Natural killer cell (primary cell): ENCODE results near the gene PLEKHG4B. TPM values are rescaled to one million over a fixed set of nuclear protein-coding genes. Genes with fewer than 3 reads are reported as not detected.
"Not testable (repeated sequence)": the region's sequence is repeated elsewhere in the genome, so short reads cannot be mapped to it uniquely, and the experiment has no call there.

Experiments
- ATAC-seq, 3 donors: fragments of 150-1000 bp in 2 of 3; fragments of 200-7000 bp in 1 of 3; cut with Tn5 transposase; 1 replicate in 1 of 3; 2 replicates in 2 of 3; pipeline ENCODE4 v1.10.0; 2021; ENCODE audit warnings: mild to moderate bottlenecking in 2 of 3, moderate library complexity in 2 of 3
- DNase-seq, 2 donors: peaks; one replicate each; pipeline versions ENCODE4 v3.0.0 to v3.0.0-alpha.2; 2013 to 2021; ENCODE audit warnings: mixed read lengths in 1 of 2
- H3K27ac ChIP-seq: one replicate; pipeline ENCODE4 v1.5.1; 2013; ENCODE audit warnings: mild to moderate bottlenecking, low read length
- H3K27me3 ChIP-seq: one replicate; pipeline ENCODE4 v1.6.1; 2013; ENCODE audit warnings: low read length; ENCODE audit not compliant: control insufficient read depth, insufficient read depth
- H3K36me3 ChIP-seq: one replicate; pipeline ENCODE4 v1.6.1; 2013; ENCODE audit warnings: low read length; ENCODE audit not compliant: control insufficient read depth, insufficient read depth
- H3K4me1 ChIP-seq: one replicate; pipeline ENCODE4 v1.6.1; 2013; ENCODE audit warnings: low read length; ENCODE audit not compliant: control insufficient read depth, insufficient read depth
- H3K4me3 ChIP-seq: one replicate; pipeline ENCODE4 v1.5.1; 2013; ENCODE audit warnings: low read length
- H3K9me3 ChIP-seq: one replicate; pipeline ENCODE4 v1.6.1; 2013; ENCODE audit warnings: low read length; ENCODE audit not compliant: control insufficient read depth, insufficient read depth
- H3K27ac Mint-ChIP-seq, 2 donors: one replicate each; pipeline ENCODE4 v1.8.0; 2022; ENCODE audit warnings: mild to moderate bottlenecking in 2 of 2, mixed read lengths in 2 of 2, moderate library complexity in 1 of 2
- H3K27me3 Mint-ChIP-seq, 2 donors: one replicate each; pipeline ENCODE4 v1.8.0; 2022; ENCODE audit warnings: low read depth in 2 of 2, mixed read lengths in 2 of 2
- H3K36me3 Mint-ChIP-seq: one replicate; pipeline ENCODE4 v1.8.0; 2022; ENCODE audit warnings: mixed read lengths
- H3K4me1 Mint-ChIP-seq, 2 donors: one replicate each; pipeline ENCODE4 v1.8.0; 2022; ENCODE audit warnings: mixed read lengths in 2 of 2
- H3K4me3 Mint-ChIP-seq: one replicate; pipeline ENCODE4 v1.8.0; 2022; ENCODE audit warnings: mild to moderate bottlenecking, moderate library complexity, mixed read lengths
- H3K9me3 Mint-ChIP-seq, 2 donors: one replicate each; pipeline ENCODE4 v1.8.0; 2022; ENCODE audit warnings: mixed read lengths in 2 of 2
- WGBS: methylation state at CpG from one replicate; pipeline ENCODE4 v1.1.7; 2013; ENCODE audit warnings: missing lambda C conversion rate; ENCODE audit not compliant: insufficient coverage; 5-methylcytosine and 5-hydroxymethylcytosine counted together
- intact Hi-C: fragments of 100-400 bp; cut with micrococcal nuclease; formaldehyde crosslinking; loops from one replicate; pipeline ENCODE4 v1.14.2; 2022
- total RNA-seq, 4 donors: library from RNA; stranded (reverse); fragments of 120-200 nt in 1 of 4; gene quantifications; one replicate each; pipeline versions ENCODE4 v1.2.3 to v1.2.4, GENCODE V29; 2013 to 2022
- TF ChIP-seq, protein P1 (sequence below): fragments of 200-600 bp; IDR thresholded peaks from one replicate; pipeline ENCODE4 v1.8.0; 2022; ENCODE audit warnings: antibody characterized with exemption

PLEKHG4B gene
- total RNA-seq, 3 donors from 2014 or later (not counting 1 experiment from before 2014, with no cell fraction given), result 0.07 TPM; not detected in 2

DNA sequence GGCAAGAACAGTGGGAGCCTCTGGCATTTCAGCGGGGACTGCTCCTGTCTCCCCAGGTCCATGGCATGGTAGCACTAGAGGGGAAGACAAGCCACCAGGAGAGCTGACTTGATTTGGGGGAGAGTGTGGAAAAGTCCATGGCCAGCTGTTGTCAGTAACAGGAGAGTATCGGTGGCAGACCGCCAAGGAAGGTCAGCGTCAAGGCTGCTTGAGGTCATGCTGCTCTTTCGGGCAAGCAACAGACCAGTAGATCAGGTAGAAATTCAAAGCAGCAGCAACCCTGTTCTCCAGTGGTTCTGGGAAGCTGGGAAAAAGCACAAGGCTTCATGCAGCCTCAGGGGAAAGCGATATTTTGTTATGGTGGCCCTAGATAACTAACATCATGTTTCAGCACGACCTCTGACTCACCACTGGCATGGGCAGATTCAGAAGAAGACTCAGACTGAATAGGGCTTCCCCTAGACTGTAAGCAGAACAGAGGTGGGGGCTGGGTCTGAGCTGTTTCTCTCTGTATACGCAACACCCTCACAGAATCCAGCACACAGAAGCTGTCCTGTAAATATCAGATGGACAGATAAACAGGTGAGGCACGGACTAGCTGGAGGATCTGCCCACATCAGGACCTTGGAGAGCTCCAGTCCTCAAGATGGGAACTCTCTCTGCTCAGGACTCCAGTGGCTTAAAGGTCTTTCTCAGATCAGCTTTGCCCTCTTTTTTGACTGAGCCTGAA lies 35.2 kb upstream of the PLEKHG4B start:
- TF ChIP-seq, protein P1, sequence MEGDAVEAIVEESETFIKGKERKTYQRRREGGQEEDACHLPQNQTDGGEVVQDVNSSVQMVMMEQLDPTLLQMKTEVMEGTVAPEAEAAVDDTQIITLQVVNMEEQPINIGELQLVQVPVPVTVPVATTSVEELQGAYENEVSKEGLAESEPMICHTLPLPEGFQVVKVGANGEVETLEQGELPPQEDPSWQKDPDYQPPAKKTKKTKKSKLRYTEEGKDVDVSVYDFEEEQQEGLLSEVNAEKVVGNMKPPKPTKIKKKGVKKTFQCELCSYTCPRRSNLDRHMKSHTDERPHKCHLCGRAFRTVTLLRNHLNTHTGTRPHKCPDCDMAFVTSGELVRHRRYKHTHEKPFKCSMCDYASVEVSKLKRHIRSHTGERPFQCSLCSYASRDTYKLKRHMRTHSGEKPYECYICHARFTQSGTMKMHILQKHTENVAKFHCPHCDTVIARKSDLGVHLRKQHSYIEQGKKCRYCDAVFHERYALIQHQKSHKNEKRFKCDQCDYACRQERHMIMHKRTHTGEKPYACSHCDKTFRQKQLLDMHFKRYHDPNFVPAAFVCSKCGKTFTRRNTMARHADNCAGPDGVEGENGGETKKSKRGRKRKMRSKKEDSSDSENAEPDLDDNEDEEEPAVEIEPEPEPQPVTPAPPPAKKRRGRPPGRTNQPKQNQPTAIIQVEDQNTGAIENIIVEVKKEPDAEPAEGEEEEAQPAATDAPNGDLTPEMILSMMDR, result no peak
- Mint-ChIP-seq H3K27me3 (peaks cover 23 to 37% of the 10 kb centered on the region in 2 donors), H3K4me1 (peaks cover 0 to 5% of the 10 kb centered on the region in 2 donors), H3K4me3 (no peak overlapping the region), H3K9me3 (peaks cover 0 to 3% of the 10 kb centered on the region in 2 donors), H3K27ac (no peak overlapping the region), H3K36me3 (no peaks in the 10 kb centered on the region)
- 87% methylated on average over 9 of the region's 9 CpGs for WGBS
- H3K4me3 ChIP-seq, result no peak overlapping the region
- no peaks in the 10 kb centered on the region for H3K9me3 ChIP-seq
- intact Hi-C loops, result no loop called here
- H3K27ac ChIP-seq, result no peak overlapping the region
- peaks cover 20% of the 10 kb centered on the region for H3K27me3 ChIP-seq
- peaks cover 10% of the 10 kb centered on the region for H3K4me1 ChIP-seq
- ATAC-seq (no peak), DNase-seq (peak in 1 of 2 donors; percentile 47)
- no peaks in the 10 kb centered on the region for H3K36me3 ChIP-seq

DNA sequence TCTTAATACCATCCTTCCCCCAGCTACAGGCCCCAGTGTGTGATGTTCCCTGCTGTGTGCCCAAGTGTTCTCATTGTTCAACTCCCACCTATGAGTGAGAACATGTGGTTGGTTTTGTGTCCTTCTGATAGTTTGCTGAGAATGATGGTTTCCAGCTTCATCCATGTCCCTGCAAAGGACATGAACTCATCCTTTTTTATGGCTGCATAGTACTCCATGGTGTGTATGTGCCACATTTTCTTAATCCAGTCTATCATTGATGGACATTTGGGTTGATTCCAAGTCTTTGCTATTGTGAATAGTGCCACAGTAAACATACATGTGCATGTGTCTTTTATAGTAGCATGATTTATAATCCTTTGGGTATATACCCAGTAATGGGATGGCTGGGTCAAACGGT lies 31.7 kb upstream of the PLEKHG4B start:
- H3K36me3 ChIP-seq, H3K4me1 ChIP-seq, H3K4me3 Mint-ChIP-seq, intact Hi-C loops, H3K4me1 Mint-ChIP-seq, DNase-seq, H3K9me3 ChIP-seq, H3K36me3 Mint-ChIP-seq, H3K27me3 ChIP-seq, H3K9me3 Mint-ChIP-seq, H3K4me3 ChIP-seq, H3K27ac ChIP-seq, H3K27ac Mint-ChIP-seq, ATAC-seq: not testable (repeated sequence)
- peaks cover 24 to 32% of the 10 kb centered on the region in 2 donors for H3K27me3 Mint-ChIP-seq
- no CpG with 5 or more reads among the region's 1 CpG for WGBS

DNA sequence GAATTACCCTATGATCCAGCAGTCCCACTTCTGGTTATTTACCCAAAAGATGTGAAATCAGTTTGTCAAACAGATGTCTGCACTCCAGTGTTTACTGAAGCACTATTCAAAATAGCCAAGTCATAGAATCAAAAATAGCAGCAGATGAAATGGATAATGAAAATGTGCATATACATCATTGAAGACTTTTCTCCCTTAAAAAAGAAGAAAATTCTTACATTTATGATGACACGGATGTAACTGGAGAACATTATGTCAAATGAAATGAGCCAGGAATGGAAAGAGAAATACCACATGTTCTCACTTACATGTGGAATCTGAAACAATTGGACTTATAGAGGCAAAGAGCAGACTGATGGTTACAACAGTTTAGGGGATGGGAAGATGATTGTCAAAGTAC lies 21.5 kb upstream of the PLEKHG4B start:
- H3K27me3 ChIP-seq, result no peaks in the 10 kb centered on the region
- H3K4me3 ChIP-seq, result no peak overlapping the region
- H3K27me3 Mint-ChIP-seq, result peaks cover 6 to 8% of the 10 kb centered on the region in 2 donors
- H3K9me3 ChIP-seq, result no peaks in the 10 kb centered on the region
- H3K27ac Mint-ChIP-seq, result no peak overlapping the region
- H3K27ac ChIP-seq, result no peak overlapping the region
- DNase-seq (no peak), ATAC-seq (no peak)
- H3K4me3 Mint-ChIP-seq, result no peak overlapping the region
- intact Hi-C loops, result no loop called here
- no CpG with 5 or more reads among the region's 1 CpG for WGBS
- no peaks in the 10 kb centered on the region for H3K4me1 Mint-ChIP-seq
- H3K9me3 Mint-ChIP-seq, result no peaks in the 10 kb centered on the region
- TF ChIP-seq, protein P1, result no peak
- no peaks in the 10 kb centered on the region for H3K36me3 Mint-ChIP-seq
- H3K4me1 ChIP-seq, result no peaks in the 10 kb centered on the region
- H3K36me3 ChIP-seq, result no peaks in the 10 kb centered on the region

DNA sequence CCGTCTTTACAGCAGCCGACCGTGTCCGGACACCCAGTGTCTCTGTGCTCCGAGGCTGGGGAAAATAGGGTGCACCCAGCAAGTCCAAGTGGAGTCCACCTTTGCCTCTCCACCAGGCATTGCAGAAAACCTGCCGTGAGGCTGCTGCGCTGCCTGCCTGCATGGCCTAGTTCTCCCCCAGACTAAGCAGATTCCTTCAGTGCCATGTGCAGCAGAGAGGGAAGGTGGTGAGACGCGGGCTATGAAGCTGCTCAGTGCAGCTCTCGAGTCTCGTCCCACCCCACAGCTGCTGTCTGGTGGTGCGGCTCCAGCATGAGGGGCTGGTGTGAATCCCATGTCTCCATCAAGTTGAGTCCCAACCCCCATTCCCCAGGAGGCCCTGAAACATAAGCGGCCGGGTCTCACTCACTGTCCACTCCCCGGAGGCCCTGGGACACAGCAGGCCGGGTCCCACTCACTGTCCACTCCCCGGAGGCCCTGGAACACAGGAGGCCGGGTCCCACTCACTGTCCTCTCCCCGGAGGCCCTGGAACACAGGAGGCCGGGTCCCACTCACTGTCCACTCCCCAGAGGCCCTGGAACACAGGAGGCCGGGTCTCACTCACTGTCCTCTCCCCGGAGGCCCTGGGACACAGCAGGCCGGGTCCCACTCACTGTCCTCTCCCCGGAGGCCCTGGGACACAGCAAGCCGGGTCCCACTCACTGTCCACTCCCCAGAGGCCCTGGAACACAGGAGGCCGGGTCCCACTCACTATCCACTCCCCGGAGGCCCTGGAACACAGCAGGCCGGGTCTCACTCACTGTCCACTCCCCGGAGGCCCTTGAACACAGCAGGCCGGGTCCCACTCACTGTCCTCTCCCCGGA lies 19.4 kb upstream of the PLEKHG4B start:
- H3K9me3 ChIP-seq, ATAC-seq, H3K4me1 Mint-ChIP-seq, H3K4me1 ChIP-seq, H3K9me3 Mint-ChIP-seq, H3K36me3 Mint-ChIP-seq, H3K27ac Mint-ChIP-seq, intact Hi-C loops, H3K4me3 ChIP-seq, H3K27me3 ChIP-seq, H3K27me3 Mint-ChIP-seq, DNase-seq, H3K27ac ChIP-seq, H3K36me3 ChIP-seq, H3K4me3 Mint-ChIP-seq: not testable (repeated sequence)
- WGBS, result 94% methylated on average over 29 of the region's 31 CpGs

DNA sequence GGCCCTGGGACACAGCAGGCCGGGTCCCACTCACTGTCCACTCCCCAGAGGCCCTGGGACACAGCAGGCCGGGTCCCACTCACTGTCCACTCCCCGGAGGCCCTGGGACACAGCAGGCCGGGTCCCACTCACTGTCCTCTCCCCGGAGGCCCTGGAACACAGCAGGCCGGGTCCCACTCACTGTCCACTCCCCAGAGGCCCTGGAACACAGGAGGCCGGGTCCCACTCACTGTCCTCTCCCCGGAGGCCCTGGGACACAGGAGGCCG lies 18.9 kb upstream of the PLEKHG4B start:
- H3K27ac ChIP-seq, H3K4me3 ChIP-seq, intact Hi-C loops, H3K9me3 ChIP-seq, H3K4me1 Mint-ChIP-seq, H3K9me3 Mint-ChIP-seq, H3K27me3 ChIP-seq, H3K27me3 Mint-ChIP-seq, H3K4me3 Mint-ChIP-seq, DNase-seq, H3K36me3 ChIP-seq, ATAC-seq, H3K27ac Mint-ChIP-seq, H3K36me3 Mint-ChIP-seq, H3K4me1 ChIP-seq: not testable (repeated sequence)
- WGBS, result 91% methylated on average over 3 of the region's 9 CpGs
